Breast epithelium (tissue), 4 donors: ENCODE data around the gene TGFA. TPM values are rescaled to one million over a fixed set of nuclear protein-coding genes. Genes with fewer than 3 reads are reported as not detected.
A peak's percentile ranks its signal among the peaks of the same experiment; 100 is the strongest.

Source experiments
- DNase-seq, 2 donors: peaks; one replicate each; pipeline ENCODE4 v3.0.0-alpha.2; 2019; ENCODE audit warnings: low spot score in 2 of 2
- H3K27ac ChIP-seq, 2 donors: fragments of 200-600 bp; sonication (generic) in 1 of 2; one replicate each; pipeline ENCODE4 v1.5.1; 2016 to 2019; ENCODE audit warnings: mild to moderate bottlenecking in 1 of 2
- H3K27me3 ChIP-seq, 2 donors: fragments of 200-600 bp; sonication (generic) in 1 of 2; one replicate each; pipeline versions ENCODE4 v1.5.1 to v1.6.0; 2017 to 2019; ENCODE audit warnings: control low read depth in 1 of 2, mild to moderate bottlenecking in 1 of 2
- H3K36me3 ChIP-seq: fragments of 200-600 bp; one replicate; pipeline ENCODE4 v1.5.1; 2019
- H3K4me1 ChIP-seq, 2 donors: fragments of 200-600 bp; sonication (generic); one replicate each; pipeline ENCODE4 v1.5.1; 2016 to 2019; ENCODE audit warnings: control low read depth in 1 of 2
- H3K4me3 ChIP-seq, 3 donors: fragments of 200-600 bp; sonication (generic); 1 replicate in 2 of 3; 2 replicates in 1 of 3; pipeline ENCODE4 v1.5.1; 2016 to 2019; ENCODE audit warnings: mild to moderate bottlenecking in 3 of 3, moderate library complexity in 2 of 3
- H3K9me3 ChIP-seq, 2 donors: fragments of 200-600 bp; sonication (generic) in 1 of 2; one replicate each; pipeline ENCODE4 v1.5.1; 2016 to 2019; ENCODE audit warnings: control low read depth in 1 of 2
- POLR2A ChIP-seq: fragments of 450-650 bp; IDR thresholded peaks from one replicate; pipeline ENCODE4 v1.6.1; 2016; ENCODE audit warnings: antibody characterized with exemption, mild to moderate bottlenecking, moderate library complexity
- POLR2AphosphoS5 ChIP-seq, 3 donors: sonication (generic); formaldehyde crosslinking; IDR thresholded peaks; one replicate each; pipeline ENCODE4 v1.6.1; 2017; ENCODE audit warnings: antibody characterized with exemption in 3 of 3
- intact Hi-C: fragments of 100-400 bp; cut with DNase I; formaldehyde crosslinking; loops from one replicate; pipeline ENCODE4 v1.15.1; 2023; ENCODE audit warnings: low total_unique reads
- total RNA-seq, 3 donors: library from RNA; depleted of rRNA; stranded (reverse); fragments of >200 nt; gene quantifications; one replicate each; pipeline ENCODE4 v1.1.0, GENCODE V29; 2016
- TF ChIP-seq, protein P1 (sequence below), 3 donors: fragments of 450-650 bp; IDR thresholded peaks; one replicate each; pipeline ENCODE4 v1.5.1; 2016 to 2017; ENCODE audit warnings: antibody characterized with exemption in 3 of 3, mild to moderate bottlenecking in 3 of 3, moderate library complexity in 3 of 3

Gene TGFA
- total RNA-seq, 3 donors from 2014 or later, result 1.1 to 16.1 (median 4.9) TPM

DNA sequence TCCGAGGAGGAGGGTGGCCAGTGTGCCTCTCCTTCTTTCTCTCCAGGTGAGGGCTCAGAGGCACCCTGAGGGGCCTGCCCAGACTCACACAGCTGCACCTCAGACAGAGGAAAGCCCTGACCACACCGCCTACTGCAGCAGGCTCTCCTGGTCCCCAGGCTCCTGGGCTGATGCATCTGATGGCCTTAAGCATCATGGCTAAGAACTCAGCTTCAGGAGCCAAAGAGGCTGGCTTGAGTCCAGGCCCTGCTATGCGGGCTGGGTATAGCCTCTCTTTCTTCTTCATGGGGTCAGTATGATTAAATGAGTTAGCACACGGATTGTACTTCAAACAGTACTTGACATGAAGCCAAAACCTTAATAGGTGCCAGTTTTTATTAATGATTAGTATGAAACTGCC is 89.6 kb downstream of the TGFA start:
- Histone ChIP-seq H3K9me3 (no peaks in the 10 kb centered on the region), H3K4me1 (no peaks in the 10 kb centered on the region), H3K27ac (no peak overlapping the region), H3K4me3 (no peak overlapping the region), H3K36me3 (no peaks in the 10 kb centered on the region), H3K27me3 (no peaks in the 10 kb centered on the region)
- intact Hi-C loops, result no loop called here
- no peak for DNase-seq
- TF ChIP-seq POLR2AphosphoS5 (IDR thresholded peaks at IDR 0.05), result no peak
- TF ChIP-seq, protein P1, sequence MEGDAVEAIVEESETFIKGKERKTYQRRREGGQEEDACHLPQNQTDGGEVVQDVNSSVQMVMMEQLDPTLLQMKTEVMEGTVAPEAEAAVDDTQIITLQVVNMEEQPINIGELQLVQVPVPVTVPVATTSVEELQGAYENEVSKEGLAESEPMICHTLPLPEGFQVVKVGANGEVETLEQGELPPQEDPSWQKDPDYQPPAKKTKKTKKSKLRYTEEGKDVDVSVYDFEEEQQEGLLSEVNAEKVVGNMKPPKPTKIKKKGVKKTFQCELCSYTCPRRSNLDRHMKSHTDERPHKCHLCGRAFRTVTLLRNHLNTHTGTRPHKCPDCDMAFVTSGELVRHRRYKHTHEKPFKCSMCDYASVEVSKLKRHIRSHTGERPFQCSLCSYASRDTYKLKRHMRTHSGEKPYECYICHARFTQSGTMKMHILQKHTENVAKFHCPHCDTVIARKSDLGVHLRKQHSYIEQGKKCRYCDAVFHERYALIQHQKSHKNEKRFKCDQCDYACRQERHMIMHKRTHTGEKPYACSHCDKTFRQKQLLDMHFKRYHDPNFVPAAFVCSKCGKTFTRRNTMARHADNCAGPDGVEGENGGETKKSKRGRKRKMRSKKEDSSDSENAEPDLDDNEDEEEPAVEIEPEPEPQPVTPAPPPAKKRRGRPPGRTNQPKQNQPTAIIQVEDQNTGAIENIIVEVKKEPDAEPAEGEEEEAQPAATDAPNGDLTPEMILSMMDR (IDR thresholded peaks at IDR 0.05), result no peak
- no peak for TF ChIP-seq POLR2A

DNA sequence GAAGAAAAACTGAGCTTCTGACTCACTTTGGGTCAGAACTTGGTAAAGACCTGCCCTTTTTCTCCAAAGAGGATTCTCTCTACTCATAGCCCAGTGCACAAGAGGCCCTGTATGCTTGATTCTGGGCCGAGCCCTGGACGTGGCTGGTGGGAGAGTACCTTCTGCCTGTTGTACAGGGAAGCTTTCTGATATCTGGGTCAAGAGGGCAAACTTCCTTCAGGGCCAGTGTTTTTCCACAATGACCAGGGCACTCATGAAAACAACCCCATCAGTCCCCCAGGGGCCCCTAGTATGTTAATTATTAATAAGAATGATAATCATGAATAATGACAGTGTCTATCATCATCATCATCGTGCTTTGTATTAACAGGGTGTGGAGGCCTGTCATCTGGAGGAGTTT is 90.0 kb downstream of the TGFA start:
- Histone ChIP-seq H3K27me3 (no peaks in the 10 kb centered on the region), H3K36me3 (no peaks in the 10 kb centered on the region), H3K4me3 (no peak overlapping the region), H3K27ac (no peak overlapping the region), H3K9me3 (no peaks in the 10 kb centered on the region), H3K4me1 (no peaks in the 10 kb centered on the region)
- TF ChIP-seq POLR2AphosphoS5 (IDR thresholded peaks at IDR 0.05) (no peak), POLR2A (no peak)
- TF ChIP-seq, protein P1 (IDR thresholded peaks at IDR 0.05), result no peak
- no peak for DNase-seq
- intact Hi-C loops, result no loop called here

DNA sequence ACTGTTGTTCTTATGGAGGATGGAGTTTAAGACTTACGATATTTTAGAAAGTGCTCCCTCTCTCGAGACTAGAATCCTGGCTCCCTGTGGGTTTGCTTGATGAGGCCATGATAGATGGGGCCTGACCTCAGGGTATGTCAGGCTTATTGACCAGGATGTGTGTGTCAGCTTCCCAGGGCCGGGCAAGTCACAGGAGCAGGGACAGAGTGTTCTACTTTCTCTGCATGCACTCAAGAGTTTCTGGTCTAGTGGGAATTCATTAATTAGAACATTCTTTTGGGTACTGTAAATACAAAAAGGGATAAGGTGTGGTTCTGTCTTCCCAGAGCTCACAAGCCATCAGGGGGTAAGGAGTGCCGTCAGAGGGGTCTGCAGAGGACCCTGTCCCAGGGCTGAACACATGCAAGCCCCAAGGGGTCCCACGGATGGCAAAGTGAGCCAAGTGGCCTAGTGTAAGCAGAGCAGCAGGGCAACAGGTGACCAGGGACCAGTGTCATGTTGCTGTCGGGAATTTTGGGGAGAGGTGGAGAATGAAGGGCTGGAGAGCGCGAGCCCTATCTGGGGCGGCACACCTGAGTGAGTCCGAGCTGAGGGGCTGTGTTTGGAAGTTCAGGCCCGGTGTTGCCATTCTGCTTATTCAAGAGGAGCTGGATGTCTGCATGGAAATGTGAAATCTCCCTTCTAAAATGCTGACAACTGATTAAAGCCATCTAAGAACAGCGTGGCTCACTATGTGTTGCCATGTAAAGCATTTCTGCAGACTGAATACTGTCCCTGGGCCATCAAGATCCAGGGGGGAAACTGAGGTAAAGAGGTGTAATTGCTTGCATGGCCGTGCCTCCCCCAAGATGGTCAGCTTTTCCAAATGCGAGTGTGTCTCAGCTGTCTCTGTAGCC is 91.4 kb downstream of the TGFA start:
- no peaks in the 10 kb centered on the region for H3K4me1 ChIP-seq
- intact Hi-C loops, result no loop called here
- TF ChIP-seq, protein P1 (IDR thresholded peaks at IDR 0.05), result no peak
- H3K36me3 ChIP-seq, result no peaks in the 10 kb centered on the region
- H3K27me3 ChIP-seq, result no peaks in the 10 kb centered on the region
- DNase-seq, result no peak
- H3K4me3 ChIP-seq, result no peak overlapping the region
- H3K9me3 ChIP-seq, result no peaks in the 10 kb centered on the region
- H3K27ac ChIP-seq, result peak overlapping the region in 1 of 2 donors; percentile 54

DNA sequence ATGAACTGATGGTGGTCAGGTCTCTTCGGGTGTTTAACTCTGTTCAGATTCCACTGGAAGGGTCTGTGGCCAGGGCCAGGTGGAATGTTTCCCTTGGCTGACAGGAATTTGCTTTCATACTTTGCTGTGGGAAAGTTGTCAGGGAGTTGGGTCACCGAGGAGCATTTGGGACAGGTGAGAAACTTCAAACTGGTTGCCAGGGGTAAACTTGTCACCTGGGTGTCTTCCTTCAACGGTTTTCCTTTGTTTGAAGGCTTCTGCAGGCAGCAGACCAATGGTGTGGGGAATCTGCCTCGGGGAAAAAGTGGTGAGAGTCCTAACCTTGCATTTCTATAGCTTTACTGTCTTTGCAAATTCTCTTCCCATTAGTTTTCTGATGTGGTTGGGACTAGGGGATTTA is 92.2 kb downstream of the TGFA start:
- Histone ChIP-seq H3K27me3 (no peaks in the 10 kb centered on the region), H3K4me3 (no peak overlapping the region), H3K9me3 (no peaks in the 10 kb centered on the region), H3K36me3 (no peaks in the 10 kb centered on the region), H3K4me1 (no peaks in the 10 kb centered on the region), H3K27ac (peak overlapping the region in 1 of 2 donors; percentile 54)
- intact Hi-C loops, result no loop called here
- TF ChIP-seq, protein P1 (IDR thresholded peaks at IDR 0.05), result no peak
- TF ChIP-seq POLR2A (no peak), POLR2AphosphoS5 (IDR thresholded peaks at IDR 0.05) (no peak)
- peak in 1 of 2 donors; percentile 26 for DNase-seq

DNA sequence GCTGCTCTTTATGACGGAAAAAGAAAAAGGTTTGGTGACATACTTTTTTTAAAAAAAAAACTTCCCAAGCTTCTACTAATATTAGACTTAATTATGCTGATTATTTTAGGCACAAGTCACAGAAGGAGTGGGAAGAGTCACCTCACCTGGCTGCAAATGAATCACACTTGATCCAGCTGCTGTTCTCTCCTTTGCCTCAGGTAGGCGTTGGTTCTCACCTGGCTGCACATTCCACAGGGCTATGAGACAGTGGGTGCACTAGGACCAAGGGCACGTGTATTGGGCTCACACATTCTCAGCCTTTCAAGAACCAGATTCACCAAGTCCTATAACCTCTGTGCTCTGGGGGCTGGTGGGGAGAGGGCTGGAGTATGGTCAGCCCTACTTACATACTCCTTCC is 93.3 kb downstream of the TGFA start:
- Histone ChIP-seq H3K4me1 (no peaks in the 10 kb centered on the region), H3K27ac (no peak overlapping the region), H3K27me3 (no peaks in the 10 kb centered on the region), H3K9me3 (no peaks in the 10 kb centered on the region), H3K36me3 (no peaks in the 10 kb centered on the region), H3K4me3 (no peak overlapping the region)
- DNase-seq, result no peak
- TF ChIP-seq, protein P1 (IDR thresholded peaks at IDR 0.05), result no peak
- TF ChIP-seq POLR2AphosphoS5 (IDR thresholded peaks at IDR 0.05) (no peak), POLR2A (no peak)
- intact Hi-C loops, result no loop called here
